Liver (tissue), 9 donors: ENCODE measurements around the gene HIGD2B. TPM values are rescaled to one million over a fixed set of nuclear protein-coding genes. Genes with fewer than 3 reads are reported as not detected.
A peak's percentile ranks its signal among the peaks of the same experiment; 100 is the strongest.
"Not testable (repeated sequence)": the region's sequence is repeated elsewhere in the genome, so short reads cannot be mapped to it uniquely, and the experiment has no call there.

ENCODE experiments used
- DNase-seq: peaks from one replicate; pipeline ENCODE4 v3.0.0-alpha.2; 2017; ENCODE audit warnings: low spot score
- H3K27ac ChIP-seq, 2 donors: one replicate each; pipeline ENCODE4 v1.7.0; 2013; ENCODE audit warnings: inconsistent platforms in 2 of 2, low read length in 2 of 2, control low read depth in 1 of 2, low read depth in 1 of 2, mild to moderate bottlenecking in 1 of 2
- H3K27me3 ChIP-seq, 4 donors: one replicate each; pipeline versions ENCODE4 v1.6.1 to v1.7.0; 2013; ENCODE audit warnings: low read length in 3 of 4, inconsistent platforms in 1 of 4, mild to moderate bottlenecking in 1 of 4, moderate library complexity in 1 of 4; ENCODE audit not compliant: control insufficient read depth in 4 of 4, insufficient read depth in 4 of 4
- H3K36me3 ChIP-seq, 4 donors: one replicate each; pipeline versions ENCODE4 v1.6.1 to v1.7.0; 2013; ENCODE audit warnings: low read length in 3 of 4, mild to moderate bottlenecking in 3 of 4, low read depth in 1 of 4, moderate library complexity in 1 of 4; ENCODE audit not compliant: control insufficient read depth in 4 of 4, insufficient read depth in 3 of 4
- H3K4me1 ChIP-seq, 4 donors: one replicate each; pipeline versions ENCODE4 v1.6.1 to v1.7.0; 2013; ENCODE audit warnings: low read length in 3 of 4, mild to moderate bottlenecking in 3 of 4, moderate library complexity in 1 of 4; ENCODE audit not compliant: control insufficient read depth in 4 of 4, insufficient read depth in 4 of 4
- H3K4me3 ChIP-seq, 3 donors: one replicate each; pipeline versions ENCODE4 v1.6.1 to v1.7.0; 2013; ENCODE audit warnings: low read length in 3 of 3, control low read depth in 1 of 3, low read depth in 1 of 3, mild to moderate bottlenecking in 1 of 3
- H3K9ac ChIP-seq, 2 donors: one replicate each; pipeline ENCODE4 v1.7.0; 2013; ENCODE audit warnings: low read length in 2 of 2, mild to moderate bottlenecking in 2 of 2, moderate library complexity in 2 of 2, control low read depth in 1 of 2, low read depth in 1 of 2
- H3K9me3 ChIP-seq, 4 donors: one replicate each; pipeline versions ENCODE4 v1.6.1 to v1.7.0; 2013; ENCODE audit warnings: low read length in 3 of 4; ENCODE audit not compliant: control insufficient read depth in 4 of 4
- EGR1 ChIP-seq, 2 donors: IDR thresholded peaks; 2 replicates each; pipeline ENCODE4 v1.6.1; 2016 to 2018; ENCODE audit warnings: antibody characterized with exemption in 2 of 2, low read depth in 2 of 2
- FOXA1 ChIP-seq: IDR thresholded peaks from 2 replicates; pipeline ENCODE4 v1.6.1; 2016; ENCODE audit warnings: antibody characterized with exemption
- FOXA2 ChIP-seq: IDR thresholded peaks from 2 replicates; pipeline ENCODE4 v1.6.1; 2016; ENCODE audit warnings: antibody characterized with exemption
- HNF4A ChIP-seq, 2 donors: conservative IDR thresholded peaks; 2 replicates each; pipeline ENCODE4 v1.6.1; 2016; ENCODE audit warnings: antibody characterized with exemption in 2 of 2, mild to moderate bottlenecking in 2 of 2
- HNF4G ChIP-seq: IDR thresholded peaks from 2 replicates; pipeline ENCODE4 v1.6.1; 2016; ENCODE audit warnings: antibody characterized with exemption
- JUND ChIP-seq, 2 donors: IDR thresholded peaks; 2 replicates each; pipeline ENCODE4 v1.6.1; 2016; ENCODE audit warnings: antibody characterized with exemption in 2 of 2
- NR2F2 ChIP-seq: IDR thresholded peaks from 2 replicates; pipeline ENCODE4 v1.6.1; 2016; ENCODE audit warnings: antibody characterized with exemption
- RAD21 ChIP-seq, 2 donors: IDR thresholded peaks; 2 replicates each; pipeline ENCODE4 v1.6.1; 2016; ENCODE audit warnings: antibody characterized with exemption in 2 of 2, mild to moderate bottlenecking in 2 of 2
- YY1 ChIP-seq: IDR thresholded peaks from 2 replicates; pipeline ENCODE4 v1.6.1; 2016; ENCODE audit warnings: antibody characterized with exemption, mild to moderate bottlenecking
- WGBS: extraction: QIAGEN DNeasy Blood & Tissue Kit; methylation state at CpG from one replicate; pipeline ENCODE4 v1.1.7; 2013; 5-methylcytosine and 5-hydroxymethylcytosine counted together
- polyA plus RNA-seq, 2 donors: library from polyadenylated mRNA; stranded (reverse) in 1 of 2; unstranded in 1 of 2; fragments of 200-250 nt in 1 of 2; fragments of >200 nt in 1 of 2; fragmentation: Nextera tagmentation in 1 of 2; extraction: Ambion mirVana in 1 of 2; gene quantifications; one replicate each; pipeline versions ENCODE4 v1.2.1 to v1.2.3, GENCODE V29; 2013 to 2015
- total RNA-seq, 2 donors: library from RNA; depleted of rRNA; stranded (reverse); fragments of >200 nt; gene quantifications; one replicate each; pipeline ENCODE4 v1.2.3, GENCODE V29; 2014
- TF ChIP-seq, protein P1 (sequence below): fragments of 150-350 bp; IDR thresholded peaks from 2 replicates; pipeline ENCODE4 v1.5.1; 2017; ENCODE audit warnings: improper control_type of control experiment, low read depth, low read length; ENCODE audit not compliant: missing input control
- TF ChIP-seq, protein P2 (sequence below): IDR thresholded peaks from 2 replicates; pipeline ENCODE4 v1.6.1; 2016; ENCODE audit warnings: antibody characterized with exemption
- donor health status: healthy.
- donor health status: healthy.
- donor health status: healthy.
- donor health status: healthy.
- donor health status: healthy.

HIGD2B gene
- total and polyA plus RNA-seq, 4 donors: not detected

DNA sequence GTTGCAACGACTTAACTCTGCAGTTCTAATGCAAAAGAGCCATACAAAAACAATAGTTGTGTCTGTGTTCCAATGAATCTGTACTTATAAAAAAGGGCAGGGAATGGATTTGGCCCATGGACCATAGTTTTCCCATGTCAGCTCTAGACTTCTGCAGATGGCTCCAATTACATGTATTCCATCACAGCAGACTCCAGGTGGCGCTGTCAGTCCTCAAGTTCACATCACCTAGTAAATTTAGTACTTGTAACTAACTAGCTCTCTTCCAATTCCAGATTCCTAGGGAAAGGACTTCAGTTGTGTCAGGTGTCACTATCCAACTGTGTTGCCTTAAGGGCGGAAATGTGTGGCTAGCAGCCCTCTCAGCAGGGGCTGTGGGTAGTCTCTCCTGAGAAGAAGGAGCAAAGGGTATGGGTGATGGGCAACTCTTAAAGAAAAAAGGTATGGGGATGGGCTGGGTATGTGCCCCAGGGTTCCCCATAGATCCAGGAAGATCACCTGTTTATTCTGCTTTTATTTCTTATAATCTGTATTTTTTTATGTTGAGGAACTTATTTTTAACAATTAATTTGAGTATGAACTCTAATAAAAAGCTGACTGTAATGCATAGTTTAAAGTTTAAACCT, 36.2 kb upstream of the HIGD2B start:
- Histone ChIP-seq H3K36me3 (peaks cover 1 to 8% (median 6%) of the 10 kb centered on the region in 4 donors), H3K9ac (no peak overlapping the region), H3K4me3 (no peak overlapping the region), H3K27me3 (no peaks in the 10 kb centered on the region), H3K27ac (no peak overlapping the region), H3K9me3 (no peaks in the 10 kb centered on the region), H3K4me1 (peaks cover 0 to 7% (median 2%) of the 10 kb centered on the region in 4 donors)
- TF ChIP-seq, protein P1, sequence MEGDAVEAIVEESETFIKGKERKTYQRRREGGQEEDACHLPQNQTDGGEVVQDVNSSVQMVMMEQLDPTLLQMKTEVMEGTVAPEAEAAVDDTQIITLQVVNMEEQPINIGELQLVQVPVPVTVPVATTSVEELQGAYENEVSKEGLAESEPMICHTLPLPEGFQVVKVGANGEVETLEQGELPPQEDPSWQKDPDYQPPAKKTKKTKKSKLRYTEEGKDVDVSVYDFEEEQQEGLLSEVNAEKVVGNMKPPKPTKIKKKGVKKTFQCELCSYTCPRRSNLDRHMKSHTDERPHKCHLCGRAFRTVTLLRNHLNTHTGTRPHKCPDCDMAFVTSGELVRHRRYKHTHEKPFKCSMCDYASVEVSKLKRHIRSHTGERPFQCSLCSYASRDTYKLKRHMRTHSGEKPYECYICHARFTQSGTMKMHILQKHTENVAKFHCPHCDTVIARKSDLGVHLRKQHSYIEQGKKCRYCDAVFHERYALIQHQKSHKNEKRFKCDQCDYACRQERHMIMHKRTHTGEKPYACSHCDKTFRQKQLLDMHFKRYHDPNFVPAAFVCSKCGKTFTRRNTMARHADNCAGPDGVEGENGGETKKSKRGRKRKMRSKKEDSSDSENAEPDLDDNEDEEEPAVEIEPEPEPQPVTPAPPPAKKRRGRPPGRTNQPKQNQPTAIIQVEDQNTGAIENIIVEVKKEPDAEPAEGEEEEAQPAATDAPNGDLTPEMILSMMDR: peak; percentile 63
- TF ChIP-seq YY1 (no peak), RAD21 (IDR thresholded peaks at IDR 0.05) (peak; percentile 78 to 86)
- 44% methylated on average over 3 of the region's 3 CpGs for WGBS
- peak; percentile 65 for DNase-seq

DNA sequence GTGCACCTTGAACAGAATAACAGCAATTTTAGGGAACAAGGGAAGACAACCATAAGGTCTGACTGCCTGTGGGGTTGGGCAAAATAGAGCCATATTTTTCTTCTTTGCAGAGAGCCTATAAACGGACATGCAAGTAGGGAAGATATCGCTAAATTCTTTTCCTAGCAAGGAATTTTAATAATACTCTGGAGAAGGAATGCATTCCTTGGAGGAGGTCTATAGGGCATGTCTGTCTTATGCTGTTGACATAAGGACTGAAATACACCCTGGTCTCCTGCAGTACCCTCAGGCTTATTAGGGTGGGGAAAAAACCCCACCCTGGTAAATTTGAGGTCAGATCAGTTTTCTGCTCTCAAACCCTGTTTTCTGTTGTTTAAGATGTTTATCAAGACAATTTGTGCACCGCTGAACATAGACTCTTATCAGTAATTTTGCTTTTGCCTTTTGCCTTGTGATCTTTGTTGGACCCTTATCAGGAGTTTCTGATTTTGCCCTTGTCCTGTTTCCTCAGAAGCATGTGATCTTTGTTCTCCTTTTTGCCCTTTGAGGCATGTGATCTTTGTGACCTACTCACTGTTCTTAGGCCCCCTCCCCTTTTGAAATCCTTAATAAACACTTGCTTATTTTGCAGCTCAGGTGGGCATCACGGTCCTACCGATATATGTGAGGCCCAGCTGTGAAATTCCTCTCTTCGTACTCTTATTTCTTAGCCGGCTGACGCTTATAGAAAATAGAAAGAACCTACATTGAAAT, 22.7 kb upstream of the HIGD2B start:
- H3K4me3 ChIP-seq, H3K9ac ChIP-seq, H3K9me3 ChIP-seq, H3K27ac ChIP-seq, DNase-seq, H3K27me3 ChIP-seq, H3K4me1 ChIP-seq: not testable (repeated sequence)
- peaks cover 0 to 16% (median 10%) of the 10 kb centered on the region in 4 donors for H3K36me3 ChIP-seq
- 92% methylated on average over 8 of the region's 8 CpGs for whole genome bisulfite sequencing

DNA sequence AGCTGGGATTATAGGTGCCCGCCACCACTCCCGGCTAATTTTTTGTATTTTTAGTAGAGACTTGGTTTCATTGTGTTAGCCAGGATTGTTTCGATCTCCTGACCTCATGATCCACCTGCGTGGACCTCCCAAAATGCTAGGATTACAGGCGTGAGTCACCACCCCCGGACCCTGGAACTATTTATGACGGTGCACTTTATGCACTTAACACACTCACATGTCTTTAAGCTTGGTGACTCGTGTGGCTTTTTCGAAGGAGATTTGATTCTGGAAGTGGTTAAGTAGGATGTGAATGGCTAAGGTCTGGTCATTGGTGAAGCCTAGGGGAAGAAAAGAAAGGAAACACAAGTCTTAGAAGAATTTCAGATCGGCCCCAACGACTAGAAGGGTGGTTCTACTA, 20.3 kb upstream of the HIGD2B start:
- no peaks in the 10 kb centered on the region for H3K9me3 ChIP-seq
- no peak for DNase-seq
- TF ChIP-seq NR2F2: no peak
- TF ChIP-seq RAD21 (IDR thresholded peaks at IDR 0.05): no peak
- TF ChIP-seq, protein P2, sequence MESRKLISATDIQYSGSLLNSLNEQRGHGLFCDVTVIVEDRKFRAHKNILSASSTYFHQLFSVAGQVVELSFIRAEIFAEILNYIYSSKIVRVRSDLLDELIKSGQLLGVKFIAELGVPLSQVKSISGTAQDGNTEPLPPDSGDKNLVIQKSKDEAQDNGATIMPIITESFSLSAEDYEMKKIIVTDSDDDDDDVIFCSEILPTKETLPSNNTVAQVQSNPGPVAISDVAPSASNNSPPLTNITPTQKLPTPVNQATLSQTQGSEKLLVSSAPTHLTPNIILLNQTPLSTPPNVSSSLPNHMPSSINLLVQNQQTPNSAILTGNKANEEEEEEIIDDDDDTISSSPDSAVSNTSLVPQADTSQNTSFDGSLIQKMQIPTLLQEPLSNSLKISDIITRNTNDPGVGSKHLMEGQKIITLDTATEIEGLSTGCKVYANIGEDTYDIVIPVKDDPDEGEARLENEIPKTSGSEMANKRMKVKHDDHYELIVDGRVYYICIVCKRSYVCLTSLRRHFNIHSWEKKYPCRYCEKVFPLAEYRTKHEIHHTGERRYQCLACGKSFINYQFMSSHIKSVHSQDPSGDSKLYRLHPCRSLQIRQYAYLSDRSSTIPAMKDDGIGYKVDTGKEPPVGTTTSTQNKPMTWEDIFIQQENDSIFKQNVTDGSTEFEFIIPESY: no peak
- TF ChIP-seq JUND (IDR thresholded peaks at IDR 0.05): no peak
- no peak for TF ChIP-seq HNF4G
- no peak for TF ChIP-seq EGR1 (IDR thresholded peaks at IDR 0.05; ENCODE audit: low read depth in 2 of 2)
- no peak for TF ChIP-seq FOXA1
- TF ChIP-seq, protein P1: no peak
- no peak for TF ChIP-seq YY1
- TF ChIP-seq HNF4A (conservative IDR thresholded peaks at IDR 0.05): no peak
- no peak for TF ChIP-seq FOXA2
- no peak overlapping the region for H3K9ac ChIP-seq
- peaks cover 0 to 2% (median 0%) of the 10 kb centered on the region in 4 donors for H3K36me3 ChIP-seq
- no peaks in the 10 kb centered on the region for H3K27me3 ChIP-seq
- H3K4me1 ChIP-seq: no peaks in the 10 kb centered on the region
- H3K27ac ChIP-seq: no peak overlapping the region
- H3K4me3 ChIP-seq: no peak overlapping the region
- WGBS: 98% methylated on average over 11 of the region's 11 CpGs
